Choroid plexus epithelial cell (primary cell): ENCODE results near the gene SLX4.
A peak's percentile ranks its signal among the peaks of the same experiment; 100 is the strongest.
"Not testable (repeated sequence)": the region's sequence is repeated elsewhere in the genome, so short reads cannot be mapped to it uniquely, and the experiment has no call there.

Experiments used
- DNase-seq: peaks from one replicate; pipeline ENCODE4 v3.0.0-alpha.2; 2010; ENCODE audit warnings: low read depth
- H3K4me3 ChIP-seq: 2 replicates; pipeline ENCODE4 v1.5.1; 2011; ENCODE audit warnings: low read depth, mild to moderate bottlenecking, control low read depth, low read length, moderate library complexity
- TF ChIP-seq, protein P1 (sequence below): conservative IDR thresholded peaks from 2 replicates; pipeline ENCODE4 v1.5.1; 2011; ENCODE audit warnings: low read depth, mild to moderate bottlenecking, control low read depth, inconsistent platforms, low read length, moderate library complexity

SLX4 gene, protein sequence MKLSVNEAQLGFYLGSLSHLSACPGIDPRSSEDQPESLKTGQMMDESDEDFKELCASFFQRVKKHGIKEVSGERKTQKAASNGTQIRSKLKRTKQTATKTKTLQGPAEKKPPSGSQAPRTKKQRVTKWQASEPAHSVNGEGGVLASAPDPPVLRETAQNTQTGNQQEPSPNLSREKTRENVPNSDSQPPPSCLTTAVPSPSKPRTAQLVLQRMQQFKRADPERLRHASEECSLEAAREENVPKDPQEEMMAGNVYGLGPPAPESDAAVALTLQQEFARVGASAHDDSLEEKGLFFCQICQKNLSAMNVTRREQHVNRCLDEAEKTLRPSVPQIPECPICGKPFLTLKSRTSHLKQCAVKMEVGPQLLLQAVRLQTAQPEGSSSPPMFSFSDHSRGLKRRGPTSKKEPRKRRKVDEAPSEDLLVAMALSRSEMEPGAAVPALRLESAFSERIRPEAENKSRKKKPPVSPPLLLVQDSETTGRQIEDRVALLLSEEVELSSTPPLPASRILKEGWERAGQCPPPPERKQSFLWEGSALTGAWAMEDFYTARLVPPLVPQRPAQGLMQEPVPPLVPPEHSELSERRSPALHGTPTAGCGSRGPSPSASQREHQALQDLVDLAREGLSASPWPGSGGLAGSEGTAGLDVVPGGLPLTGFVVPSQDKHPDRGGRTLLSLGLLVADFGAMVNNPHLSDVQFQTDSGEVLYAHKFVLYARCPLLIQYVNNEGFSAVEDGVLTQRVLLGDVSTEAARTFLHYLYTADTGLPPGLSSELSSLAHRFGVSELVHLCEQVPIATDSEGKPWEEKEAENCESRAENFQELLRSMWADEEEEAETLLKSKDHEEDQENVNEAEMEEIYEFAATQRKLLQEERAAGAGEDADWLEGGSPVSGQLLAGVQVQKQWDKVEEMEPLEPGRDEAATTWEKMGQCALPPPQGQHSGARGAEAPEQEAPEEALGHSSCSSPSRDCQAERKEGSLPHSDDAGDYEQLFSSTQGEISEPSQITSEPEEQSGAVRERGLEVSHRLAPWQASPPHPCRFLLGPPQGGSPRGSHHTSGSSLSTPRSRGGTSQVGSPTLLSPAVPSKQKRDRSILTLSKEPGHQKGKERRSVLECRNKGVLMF (N-terminal part only)

DNA sequence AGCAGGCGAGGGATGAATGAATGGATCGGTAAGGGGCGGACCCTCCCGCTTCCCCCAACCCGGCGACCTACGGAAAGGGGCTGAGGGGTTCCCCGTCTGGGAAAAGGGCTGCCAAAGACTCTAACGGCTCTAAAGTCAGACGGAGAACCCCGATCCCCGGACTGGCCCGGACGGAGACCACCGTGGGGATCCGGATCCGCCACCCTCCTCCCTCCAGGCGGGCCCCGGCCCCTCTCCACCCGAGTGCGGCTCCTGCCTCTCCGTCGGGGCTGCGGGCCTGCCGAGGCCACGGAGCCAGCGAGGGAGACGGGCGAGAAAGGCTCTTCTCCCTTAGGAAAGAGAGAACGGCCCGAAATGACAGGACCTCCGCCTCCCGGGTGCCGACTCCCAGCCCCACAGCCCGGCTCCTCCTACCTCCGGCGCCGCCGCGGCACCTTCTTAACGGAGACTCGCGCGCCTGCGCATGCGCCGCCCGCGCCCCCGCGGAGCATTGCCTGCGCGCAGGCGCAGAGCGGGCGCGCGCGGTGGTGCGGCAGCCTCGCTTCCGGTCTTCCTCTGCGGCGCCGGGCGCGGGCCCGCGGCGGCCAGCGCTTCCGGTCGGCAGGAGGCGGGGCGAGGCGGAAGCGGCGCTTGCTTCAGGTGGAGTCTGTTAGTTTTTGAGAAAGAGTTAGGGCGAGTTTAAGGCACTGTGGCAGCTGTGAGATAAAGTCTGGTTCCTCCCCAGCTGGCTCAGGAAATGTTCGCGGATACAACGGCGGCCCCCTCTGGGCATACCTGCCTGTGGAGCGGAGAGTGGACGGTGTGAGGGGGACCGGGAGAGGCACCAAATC, at the start of gene SLX4:
SLX4 (minus strand) TSS at position 461 of the 830 bp plus-strand sequence. CDS start 2,642 bp downstream, outside the sequence.
- peak; percentile 91 for DNase-seq
- peak within 1 kb of the TSS; percentile 91 for H3K4me3 ChIP-seq
- TF ChIP-seq, protein P1, sequence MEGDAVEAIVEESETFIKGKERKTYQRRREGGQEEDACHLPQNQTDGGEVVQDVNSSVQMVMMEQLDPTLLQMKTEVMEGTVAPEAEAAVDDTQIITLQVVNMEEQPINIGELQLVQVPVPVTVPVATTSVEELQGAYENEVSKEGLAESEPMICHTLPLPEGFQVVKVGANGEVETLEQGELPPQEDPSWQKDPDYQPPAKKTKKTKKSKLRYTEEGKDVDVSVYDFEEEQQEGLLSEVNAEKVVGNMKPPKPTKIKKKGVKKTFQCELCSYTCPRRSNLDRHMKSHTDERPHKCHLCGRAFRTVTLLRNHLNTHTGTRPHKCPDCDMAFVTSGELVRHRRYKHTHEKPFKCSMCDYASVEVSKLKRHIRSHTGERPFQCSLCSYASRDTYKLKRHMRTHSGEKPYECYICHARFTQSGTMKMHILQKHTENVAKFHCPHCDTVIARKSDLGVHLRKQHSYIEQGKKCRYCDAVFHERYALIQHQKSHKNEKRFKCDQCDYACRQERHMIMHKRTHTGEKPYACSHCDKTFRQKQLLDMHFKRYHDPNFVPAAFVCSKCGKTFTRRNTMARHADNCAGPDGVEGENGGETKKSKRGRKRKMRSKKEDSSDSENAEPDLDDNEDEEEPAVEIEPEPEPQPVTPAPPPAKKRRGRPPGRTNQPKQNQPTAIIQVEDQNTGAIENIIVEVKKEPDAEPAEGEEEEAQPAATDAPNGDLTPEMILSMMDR: peak; percentile 2

DNA sequence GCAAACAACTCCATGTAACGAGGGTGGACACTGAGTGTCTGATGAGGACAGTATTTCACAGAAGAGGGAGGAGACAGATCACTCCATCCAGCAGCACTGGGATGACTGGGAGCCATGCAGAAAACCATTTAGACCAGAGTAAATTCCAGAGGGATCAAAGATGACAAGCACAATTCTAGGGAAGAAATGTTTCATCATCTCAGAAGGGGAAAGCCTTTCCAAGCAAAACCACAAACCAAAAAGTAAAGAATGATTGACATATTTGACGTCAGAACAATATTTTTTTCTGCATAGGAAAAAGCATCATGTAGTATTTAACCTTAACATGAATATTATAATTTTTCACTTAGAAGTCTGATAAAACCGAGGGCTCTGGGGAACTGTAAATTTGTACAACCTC, 47.8 kb upstream of the SLX4 start:
- no peak overlapping the region for H3K4me3 ChIP-seq
- DNase-seq: peak; percentile 37
- TF ChIP-seq, protein P1: no peak

DNA sequence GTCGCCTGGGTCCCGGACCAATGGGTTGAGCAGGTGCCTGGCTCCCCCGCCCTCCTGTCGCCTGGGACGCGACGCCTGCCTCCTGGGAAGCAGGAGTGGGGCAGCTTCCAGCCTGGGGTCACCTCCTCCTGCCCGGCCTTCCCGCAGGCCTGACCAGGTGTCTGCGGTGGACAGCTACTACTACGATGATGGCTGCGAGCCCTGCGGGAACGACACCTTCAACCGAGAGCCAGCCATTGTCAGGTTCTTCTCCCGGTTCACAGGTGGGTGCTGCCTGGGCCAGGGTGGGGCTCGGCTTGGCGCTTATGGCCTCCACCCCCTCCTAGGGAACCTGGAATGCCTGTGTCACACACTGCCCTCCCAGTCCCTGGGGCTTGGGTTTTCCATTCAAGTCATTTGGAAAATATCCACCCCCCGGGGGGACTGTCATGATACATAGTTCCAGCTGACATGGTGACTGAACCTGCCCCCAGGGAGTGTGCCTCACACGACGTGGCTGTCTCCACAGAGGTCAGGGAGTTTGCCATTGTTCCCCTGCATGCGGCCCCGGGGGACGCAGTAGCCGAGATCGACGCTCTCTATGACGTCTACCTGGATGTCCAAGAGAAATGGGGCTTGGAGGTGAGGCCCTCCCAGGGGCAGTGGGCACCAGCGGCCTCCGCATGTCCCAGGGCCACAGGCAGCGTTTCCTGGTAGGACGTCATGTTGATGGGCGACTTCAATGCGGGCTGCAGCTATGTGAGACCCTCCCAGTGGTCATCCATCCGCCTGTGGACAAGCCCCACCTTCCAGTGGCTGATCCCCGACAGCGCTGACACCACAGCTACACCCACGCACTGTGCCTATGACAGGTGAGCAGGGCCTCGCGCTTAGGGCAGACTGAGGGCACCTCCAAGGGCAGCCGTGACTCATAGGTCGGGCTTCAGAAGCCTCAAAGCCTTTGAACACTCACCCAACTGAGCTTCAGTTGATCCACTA, 45.4 kb upstream of the SLX4 start:
- no peak overlapping the region for H3K4me3 ChIP-seq
- no peak for DNase-seq
- TF ChIP-seq, protein P1: no peak

DNA sequence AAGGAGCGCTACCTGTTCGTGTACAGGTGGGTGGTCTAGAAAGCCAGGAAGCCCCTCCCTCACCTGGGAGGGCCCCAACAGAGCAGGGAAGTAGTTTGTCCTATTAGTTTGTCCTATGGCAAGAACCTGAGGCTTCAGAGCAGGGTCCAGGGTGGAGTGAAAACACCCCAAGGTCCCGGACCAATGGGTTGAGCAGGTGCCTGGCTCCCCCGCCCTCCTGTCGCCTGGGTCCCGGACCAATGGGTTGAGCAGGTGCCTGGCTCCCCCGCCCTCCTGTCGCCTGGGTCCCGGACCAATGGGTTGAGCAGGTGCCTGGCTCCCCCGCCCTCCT, 44.7 kb upstream of the SLX4 start:
- H3K4me3 ChIP-seq, DNase-seq: not testable (repeated sequence)

DNA sequence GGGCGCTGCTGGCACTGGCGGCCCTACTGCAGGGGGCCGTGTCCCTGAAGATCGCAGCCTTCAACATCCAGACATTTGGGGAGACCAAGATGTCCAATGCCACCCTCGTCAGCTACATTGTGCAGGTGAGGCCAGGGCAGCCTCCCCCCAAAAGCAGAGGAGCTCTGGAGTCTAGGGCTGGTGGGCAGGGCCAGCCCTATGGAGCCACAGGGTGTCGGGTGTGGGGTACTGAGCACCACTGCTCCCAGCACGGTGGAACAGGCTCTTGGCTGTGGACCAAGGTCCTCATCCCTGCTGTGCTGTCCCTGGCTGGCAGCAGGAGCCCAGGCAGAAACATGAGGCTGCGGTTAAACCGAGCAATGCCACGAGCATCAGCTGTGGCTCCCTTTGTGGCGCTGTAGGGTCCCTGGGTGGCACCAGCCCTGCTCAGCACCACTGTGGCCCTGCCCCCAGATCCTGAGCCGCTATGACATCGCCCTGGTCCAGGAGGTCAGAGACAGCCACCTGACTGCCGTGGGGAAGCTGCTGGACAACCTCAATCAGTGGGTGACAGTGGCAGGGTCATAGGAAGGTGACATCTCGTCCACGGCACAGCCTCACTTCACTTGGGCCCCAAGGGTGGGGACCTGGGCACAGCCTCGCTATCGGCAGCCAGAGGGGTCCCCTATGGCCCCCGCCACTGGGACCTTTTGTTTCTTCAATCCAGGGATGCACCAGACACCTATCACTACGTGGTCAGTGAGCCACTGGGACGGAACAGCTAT, 44.2 kb upstream of the SLX4 start:
- no peak overlapping the region for H3K4me3 ChIP-seq
- TF ChIP-seq, protein P1: no peak
- DNase-seq: no peak

DNA sequence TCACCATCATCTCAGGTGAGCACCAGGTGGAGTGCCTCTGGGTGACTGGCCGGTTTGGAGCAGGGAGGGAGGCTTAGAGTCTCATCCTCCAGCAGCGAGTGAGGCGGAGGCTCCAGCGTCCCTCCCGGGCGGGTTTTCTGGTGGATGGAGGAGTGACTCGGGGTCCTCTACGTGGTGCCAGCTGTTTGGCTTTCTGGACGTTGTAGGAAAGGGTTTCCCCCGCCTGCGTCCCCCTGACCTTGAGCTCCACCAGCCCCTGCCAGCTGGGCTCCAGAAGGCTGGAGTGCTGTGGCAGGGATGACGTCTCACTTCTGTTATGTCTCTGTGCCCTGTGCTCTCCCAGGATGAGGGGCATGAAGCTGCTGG, 43.6 kb upstream of the SLX4 start:
- H3K4me3 ChIP-seq: no peak overlapping the region
- DNase-seq: no peak
- TF ChIP-seq, protein P1: no peak
